GM23248 (cell line): ENCODE data around the gene FAM81A. TPM values are rescaled to one million over a fixed set of nuclear protein-coding genes. Genes with fewer than 3 reads are reported as not detected.

Experiments used
- DNase-seq: peaks from one replicate; pipeline ENCODE4 v3.0.0-alpha.2; 2015
- H2AFZ ChIP-seq: fragments of 200-600 bp; sonication (generic); 2 replicates; pipeline ENCODE4 v1.6.1; 2016; ENCODE audit warnings: antibody characterized with exemption
- H3F3A ChIP-seq: fragments of 200-600 bp; sonication (generic); 2 replicates; pipeline ENCODE4 v1.6.1; 2016; ENCODE audit warnings: mild to moderate bottlenecking, antibody characterized with exemption, mixed run types; ENCODE audit not compliant: insufficient read depth
- H3K27ac ChIP-seq: fragments of 200-600 bp; sonication (generic); 2 replicates; pipeline ENCODE4 v1.5.1; 2016; ENCODE audit warnings: mild to moderate bottlenecking
- H3K27me3 ChIP-seq: fragments of 200-600 bp; sonication (generic); replicated peaks from 2 replicates; pipeline ENCODE4 v1.6.1; 2016; ENCODE audit warnings: mild to moderate bottlenecking; ENCODE audit not compliant: insufficient read depth
- H3K36me3 ChIP-seq: fragments of 200-600 bp; sonication (generic); 2 replicates; pipeline ENCODE4 v1.6.1; 2016; ENCODE audit warnings: low read depth, mild to moderate bottlenecking
- H3K4me1 ChIP-seq: fragments of 200-600 bp; sonication (generic); 2 replicates; pipeline ENCODE4 v1.6.1; 2016; ENCODE audit warnings: mild to moderate bottlenecking; ENCODE audit not compliant: insufficient read depth
- H3K4me2 ChIP-seq: fragments of 200-600 bp; sonication (generic); one replicate; pipeline ENCODE4 v1.6.1; 2016; ENCODE audit warnings: mild to moderate bottlenecking; ENCODE audit not compliant: unreplicated experiment
- H3K4me3 ChIP-seq: fragments of 200-600 bp; sonication (generic); 2 replicates; pipeline ENCODE4 v1.5.1; 2016; ENCODE audit warnings: mild to moderate bottlenecking
- H3K79me2 ChIP-seq: fragments of 200-600 bp; sonication (generic); 2 replicates; pipeline ENCODE4 v1.6.1; 2016; ENCODE audit warnings: mild to moderate bottlenecking; ENCODE audit not compliant: insufficient read depth
- H3K9ac ChIP-seq: fragments of 200-600 bp; sonication (generic); 2 replicates; pipeline ENCODE4 v1.6.1; 2016; ENCODE audit warnings: mild to moderate bottlenecking
- H3K9me2 ChIP-seq: fragments of 200-600 bp; sonication (generic); 2 replicates; pipeline ENCODE4 v1.6.1; 2016; ENCODE audit warnings: mixed run types, mild to moderate bottlenecking, moderate library complexity; ENCODE audit not compliant: insufficient read depth
- H3K9me3 ChIP-seq: fragments of 200-600 bp; sonication (generic); one replicate; pipeline ENCODE4 v1.6.1; 2017; ENCODE audit warnings: low read depth
- H4K20me1 ChIP-seq: fragments of 200-600 bp; sonication (generic); 2 replicates; pipeline ENCODE4 v1.6.0; 2016; ENCODE audit not compliant: insufficient read depth
- EZH2 ChIP-seq: fragments of 200-600 bp; sonication (generic); IDR thresholded peaks from 2 replicates; pipeline ENCODE4 v1.6.1; 2018; ENCODE audit warnings: antibody characterized with exemption, mild to moderate bottlenecking; ENCODE audit not compliant: insufficient read depth, poor library complexity, severe bottlenecking
- EZH2phosphoT487 ChIP-seq: fragments of 200-600 bp; sonication (generic); IDR thresholded peaks from 2 replicates; pipeline ENCODE4 v1.6.1; 2018; ENCODE audit warnings: antibody characterized with exemption, moderate library complexity, mild to moderate bottlenecking, low read depth; ENCODE audit not compliant: insufficient read depth
- WGBS, 2 experiments: methylation state at CpG; one replicate each; pipeline ENCODE4 v1.1.6; 2015 to 2017; ENCODE audit warnings: low lambda C conversion rate in 2 of 2, low coverage in 1 of 2; ENCODE audit errors: missing lambda C conversion rate in 2 of 2; 5-methylcytosine and 5-hydroxymethylcytosine counted together
- in situ Hi-C: fragments of 300-500 bp; cut with MboI; formaldehyde crosslinking; loops from 2 replicates; pipeline ENCODE4 v1.15.0; 2020
- polyA plus RNA-seq: library from polyadenylated mRNA; unstranded; fragments of >200 nt; fragmentation: Nextera tagmentation; extraction: Ambion mirVana; gene quantifications from 2 replicates; pipeline ENCODE4 v1.2.1, GENCODE V29; 2016
- total RNA-seq: library from RNA; depleted of rRNA; stranded (reverse); fragments of >200 nt; shearing (Covaris generic); gene quantifications from 2 replicates; pipeline ENCODE4 v1.2.3, GENCODE V29; 2014

FAM81A gene
- total and polyA plus RNA-seq, 2 experiments from 2014 or later, result 0.26 to 0.32 TPM

DNA sequence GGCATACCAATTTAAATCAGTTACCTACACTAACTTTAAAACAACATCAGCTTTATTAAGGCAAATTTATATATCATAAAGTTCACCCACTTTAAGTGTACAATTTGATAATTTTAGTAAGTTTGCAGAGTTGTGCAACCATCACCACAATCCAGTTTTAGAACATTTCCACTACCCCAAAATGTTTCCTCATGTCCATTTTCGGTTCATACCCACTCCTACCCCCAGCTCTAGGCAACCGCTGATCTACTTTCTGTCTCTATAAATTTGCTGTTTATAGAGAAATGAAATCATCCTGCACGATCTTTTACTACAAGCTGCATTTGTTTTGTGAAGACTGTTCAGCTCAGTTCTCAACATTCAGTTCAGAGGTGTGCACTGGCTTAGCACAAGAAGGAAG is 31.5 kb upstream of the FAM81A start:
- no peak overlapping the region for H3K9ac ChIP-seq
- H3K27me3 ChIP-seq, result no peaks in the 10 kb centered on the region
- in situ Hi-C loops, result no loop called here
- H3K4me2 ChIP-seq, result no peak overlapping the region
- H3K4me1 ChIP-seq, result no peaks in the 10 kb centered on the region
- H2AFZ ChIP-seq, result no peak overlapping the region
- no peaks in the 10 kb centered on the region for H4K20me1 ChIP-seq
- H3K36me3 ChIP-seq, result no peaks in the 10 kb centered on the region
- no peak for DNase-seq
- TF ChIP-seq EZH2 (no peak), EZH2phosphoT487 (no peak)
- H3K27ac ChIP-seq, result no peak overlapping the region
- no peaks in the 10 kb centered on the region for H3K9me3 ChIP-seq
- no peak overlapping the region for H3K4me3 ChIP-seq
- no peaks in the 10 kb centered on the region for H3K79me2 ChIP-seq
- no peaks in the 10 kb centered on the region for H3K9me2 ChIP-seq
- no peaks in the 10 kb centered on the region for H3F3A ChIP-seq
- WGBS, 2 experiments, result 57 to 58% methylated on average over 3 of the region's 3 CpGs

DNA sequence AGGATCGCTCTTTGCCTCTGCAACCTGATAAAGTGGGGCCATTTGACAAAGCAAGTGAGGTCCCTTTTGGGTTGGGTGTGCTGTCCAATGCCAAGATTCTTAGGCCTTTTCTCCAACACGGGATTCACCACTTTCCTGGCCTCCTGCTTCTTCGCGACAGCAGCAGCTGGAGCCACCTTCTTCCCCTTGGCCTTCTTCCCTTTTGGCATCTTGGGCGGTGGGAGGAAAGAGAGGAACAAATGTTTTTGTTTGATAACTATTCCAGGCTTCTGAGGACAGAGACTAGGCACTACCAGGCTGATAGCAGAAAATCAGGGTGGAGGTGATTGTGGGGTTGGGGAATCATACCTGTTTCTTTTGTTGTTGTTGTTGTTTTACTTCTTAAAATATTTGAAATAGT is 30.0 kb upstream of the FAM81A start:
- no peak for DNase-seq
- H3K4me2 ChIP-seq, result no peak overlapping the region
- H3K4me3 ChIP-seq, result no peak overlapping the region
- H3F3A ChIP-seq, result no peaks in the 10 kb centered on the region
- no peak for TF ChIP-seq EZH2phosphoT487
- no peaks in the 10 kb centered on the region for H4K20me1 ChIP-seq
- H3K9me3 ChIP-seq, result no peaks in the 10 kb centered on the region
- no peaks in the 10 kb centered on the region for H3K4me1 ChIP-seq
- 74 to 81% methylated on average over 5 of the region's 5 CpGs for WGBS, 2 experiments
- H2AFZ ChIP-seq, result no peak overlapping the region
- H3K27me3 ChIP-seq, result no peaks in the 10 kb centered on the region
- H3K27ac ChIP-seq, result no peak overlapping the region
- no peaks in the 10 kb centered on the region for H3K9me2 ChIP-seq
- H3K79me2 ChIP-seq, result no peaks in the 10 kb centered on the region
- no peaks in the 10 kb centered on the region for H3K36me3 ChIP-seq
- H3K9ac ChIP-seq, result no peak overlapping the region
- in situ Hi-C loops, result no loop called here

DNA sequence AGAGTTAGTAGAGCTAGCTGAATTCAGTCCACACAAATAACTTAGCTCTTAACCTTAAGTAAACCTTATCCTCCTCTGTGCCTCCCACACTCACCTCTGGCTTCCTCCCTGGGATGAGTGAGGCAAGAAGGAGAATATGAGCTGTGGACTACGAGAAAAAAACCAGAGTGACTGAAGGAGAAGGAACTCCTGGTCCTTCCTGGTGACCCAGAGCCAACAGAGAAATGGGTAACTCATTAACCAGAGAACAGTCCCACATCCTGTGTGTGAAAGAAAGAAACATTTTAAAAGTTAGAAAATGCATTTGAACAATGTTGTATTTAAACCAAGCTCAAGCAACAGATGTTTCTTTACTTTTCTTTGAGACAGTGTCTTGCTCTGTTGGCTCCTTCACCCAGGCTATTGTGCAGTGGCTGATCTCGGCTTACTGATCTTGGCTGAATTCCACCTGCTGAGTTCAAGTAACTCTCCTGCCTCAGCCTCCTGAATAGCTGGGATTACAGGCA is 27.5 kb upstream of the FAM81A start:
- peak; percentile 24 for DNase-seq
- H3K27ac ChIP-seq, result no peak overlapping the region
- H3K79me2 ChIP-seq, result no peaks in the 10 kb centered on the region
- in situ Hi-C loops, result no loop called here
- no peaks in the 10 kb centered on the region for H3K36me3 ChIP-seq
- no peak overlapping the region for H3K9ac ChIP-seq
- no peak overlapping the region for H3K4me2 ChIP-seq
- TF ChIP-seq EZH2phosphoT487 (no peak), EZH2 (no peak)
- no peaks in the 10 kb centered on the region for H3K9me2 ChIP-seq
- no peak overlapping the region for H2AFZ ChIP-seq
- no peaks in the 10 kb centered on the region for H3K4me1 ChIP-seq
- no peaks in the 10 kb centered on the region for H3F3A ChIP-seq
- H3K9me3 ChIP-seq, result no peaks in the 10 kb centered on the region
- WGBS, 2 experiments, result 19 to 31% methylated on average over 2 of the region's 2 CpGs
- H3K27me3 ChIP-seq, result no peaks in the 10 kb centered on the region
- no peaks in the 10 kb centered on the region for H4K20me1 ChIP-seq
- no peak overlapping the region for H3K4me3 ChIP-seq

DNA sequence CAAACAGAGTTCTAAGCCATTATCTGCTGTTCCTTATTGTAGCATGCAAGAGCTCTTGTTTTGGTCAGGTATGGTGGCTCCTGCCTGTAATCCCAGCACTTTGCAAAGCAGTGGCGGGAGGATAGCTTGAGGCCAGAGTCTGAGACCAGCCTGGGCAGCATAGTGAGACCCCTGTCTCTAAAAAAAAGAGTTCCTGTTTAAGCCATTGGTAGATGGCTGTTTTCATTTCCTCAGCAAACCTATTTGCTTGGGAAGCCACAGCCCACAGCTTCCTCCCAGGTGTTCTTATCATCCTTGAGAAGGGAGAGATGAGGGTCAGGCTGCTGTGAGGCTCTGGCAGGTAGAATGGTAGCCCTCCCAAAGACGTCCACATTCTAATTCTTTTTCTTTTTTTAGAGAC is 24.4 kb upstream of the FAM81A start:
- H3K9me3 ChIP-seq, result no peaks in the 10 kb centered on the region
- no peaks in the 10 kb centered on the region for H3K36me3 ChIP-seq
- no peak overlapping the region for H3K9ac ChIP-seq
- no peaks in the 10 kb centered on the region for H4K20me1 ChIP-seq
- no peak overlapping the region for H3K4me2 ChIP-seq
- H3K27ac ChIP-seq, result no peak overlapping the region
- no peaks in the 10 kb centered on the region for H3K9me2 ChIP-seq
- H3K4me1 ChIP-seq, result no peaks in the 10 kb centered on the region
- no peaks in the 10 kb centered on the region for H3K79me2 ChIP-seq
- 37 to 38% methylated on average over 2 of the region's 2 CpGs for WGBS, 2 experiments
- H2AFZ ChIP-seq, result no peak overlapping the region
- H3K4me3 ChIP-seq, result no peak overlapping the region
- TF ChIP-seq EZH2phosphoT487 (no peak), EZH2 (no peak)
- no peak for DNase-seq
- 0 out of 2 replicates have a peak, but pooled peaks cover 8% of the 10 kb centered on the region for H3K27me3 ChIP-seq
- H3F3A ChIP-seq, result no peaks in the 10 kb centered on the region
- in situ Hi-C loops, result no loop called here

DNA sequence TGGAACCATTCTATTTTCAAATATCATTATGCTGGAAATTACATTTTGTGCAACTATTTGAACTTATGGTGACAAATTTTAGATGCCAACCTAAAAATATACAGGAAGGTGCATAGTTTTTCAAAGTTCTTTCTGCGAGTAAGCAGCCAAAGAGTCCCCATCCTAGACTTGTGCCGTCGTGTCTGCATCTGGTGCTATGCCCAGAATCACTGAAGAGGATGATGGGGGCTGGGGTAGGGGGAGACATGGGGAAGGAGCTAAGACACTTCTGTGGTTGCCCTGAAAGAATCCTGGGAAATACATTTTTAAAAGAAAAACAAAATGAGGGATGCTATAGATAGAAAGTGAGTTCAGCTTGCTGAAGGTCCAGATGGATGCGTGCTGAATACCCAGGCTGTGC is 21.2 kb upstream of the FAM81A start:
- Histone ChIP-seq H3K9ac (no peak overlapping the region), H3K4me1 (no peaks in the 10 kb centered on the region), H3K36me3 (no peaks in the 10 kb centered on the region), H3K27me3 (peaks cover 22% of the 10 kb centered on the region), H3F3A (no peaks in the 10 kb centered on the region), H3K79me2 (no peaks in the 10 kb centered on the region), H4K20me1 (no peaks in the 10 kb centered on the region), H3K27ac (no peak overlapping the region), H3K9me3 (no peaks in the 10 kb centered on the region), H3K4me2 (no peak overlapping the region), H3K9me2 (no peaks in the 10 kb centered on the region), H3K4me3 (no peak overlapping the region), H2AFZ (no peak overlapping the region)
- 45 to 52% methylated on average over 4 of the region's 4 CpGs for WGBS, 2 experiments
- no peak for DNase-seq
- TF ChIP-seq EZH2 (no peak), EZH2phosphoT487 (no peak)
- in situ Hi-C loops, result no loop called here
